HG03045 (cell line): Measurements from ENCODE around the gene TOMM40L.

Experiments
- ATAC-seq: cut with Tn5 transposase; IDR thresholded peaks from one replicate; pipeline ENCODE4 v1.9.1; 2021; ENCODE audit warnings: mild to moderate bottlenecking, moderate library complexity; ENCODE audit not compliant: unreplicated experiment

Gene TOMM40L

DNA sequence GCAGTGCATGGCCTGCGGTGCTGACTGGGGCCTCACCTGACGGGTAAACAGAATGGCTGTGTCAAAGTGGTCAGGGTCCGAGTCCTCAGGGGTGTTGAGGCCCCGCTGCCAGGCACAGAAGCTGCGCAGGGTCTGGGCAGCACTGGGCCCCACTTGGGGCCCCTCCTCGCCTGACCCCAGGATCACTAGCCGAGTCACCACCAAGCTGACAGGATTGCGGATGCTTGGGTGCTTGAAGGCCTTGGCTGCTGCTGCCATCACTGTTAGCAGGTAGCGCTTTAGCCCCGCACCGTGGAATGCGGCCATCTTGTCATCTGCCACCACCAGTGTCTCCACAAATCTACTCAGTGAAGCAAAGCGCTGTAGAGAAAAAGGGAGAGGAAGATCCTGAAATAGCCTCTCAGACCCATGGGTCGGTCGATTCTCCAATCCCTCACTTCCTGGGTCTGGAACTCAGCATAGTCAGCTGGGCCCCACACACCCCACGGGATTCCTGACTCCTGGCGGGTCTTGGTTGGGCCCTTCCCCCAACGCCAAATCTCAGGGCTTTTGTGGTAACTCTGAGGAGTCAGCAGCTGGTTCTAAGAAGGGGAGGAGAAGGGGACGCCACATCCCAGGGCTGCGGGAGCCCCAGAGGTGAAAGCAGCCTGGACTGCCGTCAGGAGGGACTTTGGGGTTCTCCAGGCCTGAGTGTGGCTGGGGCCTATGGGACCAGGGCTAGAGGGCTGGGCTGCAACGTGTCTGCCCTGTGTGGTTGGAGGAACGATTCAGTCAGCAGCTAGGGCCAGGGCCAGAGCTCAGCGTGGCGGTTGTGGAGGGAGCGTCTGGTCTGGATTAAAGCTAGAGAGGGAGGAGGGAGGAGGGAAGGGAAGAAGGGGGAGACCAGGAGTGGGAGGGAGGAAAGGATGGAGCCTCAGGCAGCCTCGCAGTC lies 29.1 kb upstream of the TOMM40L start:
- ATAC-seq, result no peak

DNA sequence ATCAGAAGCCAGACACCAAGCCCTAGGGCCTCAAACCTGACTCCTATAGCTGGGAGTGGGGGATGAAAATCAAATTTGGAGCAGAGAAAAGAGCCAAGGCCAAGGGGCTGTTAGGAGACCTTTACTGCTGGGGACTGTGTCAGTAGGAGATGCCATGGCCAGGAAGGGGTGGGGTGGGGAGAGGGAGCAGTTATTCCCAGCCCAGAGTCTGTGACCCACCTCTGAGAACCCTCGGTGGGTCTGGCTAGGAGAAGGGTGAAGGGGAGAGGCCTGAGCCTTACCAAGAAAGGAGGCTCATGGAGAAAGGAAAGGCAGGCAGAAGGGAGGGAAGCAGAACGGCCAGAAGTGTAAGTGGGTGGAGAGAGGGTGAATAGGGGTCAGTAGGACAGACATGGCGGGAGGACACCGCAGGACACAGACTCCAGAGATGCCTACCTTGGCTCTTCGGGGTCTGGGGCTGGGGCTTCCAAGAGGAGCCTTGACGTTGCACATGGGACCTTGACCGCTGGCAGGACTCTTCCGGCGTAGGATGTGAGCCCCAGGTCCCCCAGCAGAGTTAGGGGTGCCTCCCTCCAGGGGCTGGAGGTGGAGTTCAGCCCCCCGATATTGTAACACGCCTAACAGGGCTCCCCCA lies 28.2 kb upstream of the TOMM40L start:
- no peak for ATAC-seq

DNA sequence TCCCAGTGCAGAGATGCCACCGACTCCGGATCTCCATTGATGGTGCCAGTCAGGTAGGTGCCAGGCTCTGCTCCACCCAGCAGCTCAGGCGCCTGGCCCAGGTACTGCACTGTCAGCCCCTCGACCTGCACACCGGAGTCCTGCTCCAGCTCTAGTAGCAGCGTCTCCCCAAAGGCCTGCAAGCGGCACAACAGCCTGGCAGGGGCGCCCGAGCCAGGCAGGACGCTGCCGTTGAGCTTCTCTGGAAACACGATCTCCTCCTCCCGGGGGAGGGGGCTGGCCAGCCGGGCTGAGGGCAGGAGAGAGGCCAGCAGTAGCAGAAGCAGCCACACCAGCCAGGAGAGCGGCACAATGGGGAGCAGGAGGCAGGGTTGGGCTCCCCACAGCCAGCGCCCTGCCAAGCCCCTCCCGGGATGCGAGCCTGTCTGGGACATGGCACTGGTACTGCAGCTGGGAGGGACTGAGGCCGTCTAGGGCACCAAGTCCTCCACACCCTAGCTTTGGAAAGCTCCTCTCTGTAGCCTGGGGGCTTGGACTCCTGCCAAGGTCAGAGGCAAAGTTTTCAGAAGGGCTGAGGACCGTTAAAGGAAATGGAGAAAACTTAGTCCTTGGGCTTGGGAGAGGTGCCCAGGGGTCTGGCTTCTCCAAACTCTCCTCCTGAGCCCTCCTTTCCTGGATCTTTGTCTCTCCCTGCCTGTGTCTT lies 27.5 kb upstream of the TOMM40L start:
- no peak for ATAC-seq

DNA sequence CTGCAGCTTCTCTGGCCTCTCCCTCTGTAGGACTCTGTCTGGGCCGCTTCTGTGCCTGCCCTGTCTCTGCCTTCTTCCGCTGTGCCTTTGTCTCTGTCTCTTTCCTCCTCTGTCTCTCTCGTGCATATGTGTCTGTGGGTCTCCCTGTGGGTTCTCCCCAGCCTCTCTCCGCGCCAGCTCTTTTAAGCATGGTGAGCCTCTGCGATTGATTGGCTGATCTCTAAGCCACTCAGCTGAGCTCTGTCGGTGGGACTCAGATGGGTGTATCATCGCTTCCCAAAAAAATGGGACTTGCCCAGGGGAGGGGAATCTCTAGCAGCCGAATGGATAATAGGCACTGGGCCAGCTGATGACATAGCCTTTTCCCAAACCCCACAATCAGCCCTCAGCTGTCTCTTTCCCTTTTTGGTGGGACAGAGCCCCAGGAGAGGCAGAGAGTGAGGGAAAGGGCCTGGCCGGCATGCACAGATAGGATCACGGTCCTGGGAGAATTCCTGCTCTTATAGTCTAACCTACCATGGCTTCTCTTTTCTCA lies 26.9 kb upstream of the TOMM40L start, which contains the start of gene ADAMTS4:
ADAMTS4 (minus strand) TSS at position 158 of the 535 bp plus-strand sequence. CDS start 427 bp downstream, outside the sequence.
- ATAC-seq, result no peak

DNA sequence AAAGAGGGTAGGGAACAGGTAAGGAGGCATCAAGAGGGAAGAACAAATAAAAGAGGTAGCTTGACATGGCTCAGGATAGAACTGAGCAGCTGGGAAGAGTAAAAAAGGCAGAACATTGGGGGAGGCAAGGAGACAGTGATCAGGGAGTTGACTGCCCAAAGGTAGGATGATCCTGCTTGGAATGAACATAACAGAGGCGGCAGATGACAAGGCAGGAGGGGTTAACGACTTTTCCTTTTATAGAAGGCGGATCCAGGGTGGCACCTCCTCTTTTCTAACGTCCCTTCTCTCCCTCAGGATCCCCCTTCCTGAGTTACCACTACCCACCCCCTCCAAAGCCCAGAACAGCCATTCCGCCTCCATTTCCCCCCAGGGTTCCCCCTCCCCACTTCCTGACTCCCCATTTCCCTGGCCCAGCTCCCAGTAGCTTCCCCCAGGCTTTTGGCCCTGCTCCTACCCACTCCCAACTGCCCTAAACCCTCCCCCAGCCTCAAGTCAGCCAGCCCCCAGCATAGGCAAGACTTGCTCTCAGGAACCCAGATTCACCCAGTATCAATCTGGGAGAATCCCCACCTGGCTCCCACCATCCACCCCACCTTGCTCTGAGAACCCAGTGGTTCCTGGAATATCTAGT lies 26.2 kb upstream of the TOMM40L start:
- no peak for ATAC-seq

DNA sequence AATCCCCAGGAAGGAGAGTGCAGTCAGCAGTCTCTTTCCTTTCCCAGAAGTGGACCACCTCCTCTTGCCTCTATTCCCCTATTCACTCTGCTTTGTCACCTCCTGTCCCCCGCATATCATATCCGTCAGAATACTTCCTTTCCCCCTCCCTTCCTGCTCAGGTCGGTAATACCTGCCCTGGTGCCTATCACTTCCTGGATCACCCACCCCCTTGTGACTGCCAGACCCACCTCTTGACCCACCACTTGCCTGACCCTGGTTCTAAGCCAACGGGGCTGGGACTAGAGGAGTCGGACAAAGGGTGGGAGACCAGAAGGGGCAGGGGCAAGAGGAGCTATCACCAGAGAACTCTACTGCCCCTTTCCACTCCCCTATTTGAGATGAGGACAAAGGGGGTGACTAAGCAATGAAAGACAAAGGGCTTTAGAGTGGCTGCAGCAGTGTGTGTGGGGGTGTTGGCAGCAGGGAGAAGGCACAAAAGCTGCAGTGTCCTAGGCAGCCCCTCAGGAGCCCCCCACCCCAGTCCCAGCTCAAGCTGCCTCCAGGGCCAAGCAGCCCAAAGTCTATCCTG lies 25.4 kb upstream of the TOMM40L start:
- no peak for ATAC-seq

DNA sequence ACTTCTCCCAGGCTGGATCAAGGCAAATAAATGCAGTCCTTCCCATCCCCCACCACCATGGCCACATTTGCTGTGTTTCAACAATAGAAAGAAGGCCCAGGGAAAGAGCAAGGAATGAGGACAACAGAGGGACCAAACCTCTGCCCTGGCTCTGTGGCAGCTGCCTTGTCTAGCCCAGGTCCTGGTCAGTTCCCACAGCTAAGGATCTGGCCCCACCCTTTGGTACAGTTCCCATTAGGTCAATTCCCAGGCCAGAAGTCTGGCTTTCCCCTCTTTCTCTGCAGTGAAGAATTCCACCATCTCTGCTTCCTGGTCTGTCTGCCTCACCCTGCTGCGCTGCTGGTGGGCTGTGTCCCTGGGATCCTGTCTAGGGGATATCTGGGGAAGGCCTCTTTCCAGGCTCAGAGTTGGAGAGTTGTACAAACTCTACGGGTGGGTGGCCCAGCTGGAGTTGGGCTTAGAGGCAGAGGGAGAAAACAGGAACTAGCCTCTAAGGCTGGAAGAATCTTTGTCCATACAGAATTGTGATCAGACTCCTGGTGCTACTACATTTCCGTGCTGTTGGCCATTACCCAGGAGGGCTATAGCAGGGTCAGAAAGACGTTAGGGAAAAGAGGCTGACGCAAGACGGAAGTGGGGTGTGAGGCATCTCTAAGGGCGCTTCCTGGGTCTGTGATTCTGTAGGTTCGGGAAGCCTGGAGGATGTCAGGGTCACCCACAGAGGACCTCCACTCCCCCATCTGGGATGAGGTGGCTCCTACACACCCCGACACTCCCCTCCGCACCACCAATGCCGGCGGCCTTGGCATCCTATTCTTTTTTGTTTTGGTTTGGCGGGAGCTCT lies 24.6 kb upstream of the TOMM40L start:
- no peak for ATAC-seq

DNA sequence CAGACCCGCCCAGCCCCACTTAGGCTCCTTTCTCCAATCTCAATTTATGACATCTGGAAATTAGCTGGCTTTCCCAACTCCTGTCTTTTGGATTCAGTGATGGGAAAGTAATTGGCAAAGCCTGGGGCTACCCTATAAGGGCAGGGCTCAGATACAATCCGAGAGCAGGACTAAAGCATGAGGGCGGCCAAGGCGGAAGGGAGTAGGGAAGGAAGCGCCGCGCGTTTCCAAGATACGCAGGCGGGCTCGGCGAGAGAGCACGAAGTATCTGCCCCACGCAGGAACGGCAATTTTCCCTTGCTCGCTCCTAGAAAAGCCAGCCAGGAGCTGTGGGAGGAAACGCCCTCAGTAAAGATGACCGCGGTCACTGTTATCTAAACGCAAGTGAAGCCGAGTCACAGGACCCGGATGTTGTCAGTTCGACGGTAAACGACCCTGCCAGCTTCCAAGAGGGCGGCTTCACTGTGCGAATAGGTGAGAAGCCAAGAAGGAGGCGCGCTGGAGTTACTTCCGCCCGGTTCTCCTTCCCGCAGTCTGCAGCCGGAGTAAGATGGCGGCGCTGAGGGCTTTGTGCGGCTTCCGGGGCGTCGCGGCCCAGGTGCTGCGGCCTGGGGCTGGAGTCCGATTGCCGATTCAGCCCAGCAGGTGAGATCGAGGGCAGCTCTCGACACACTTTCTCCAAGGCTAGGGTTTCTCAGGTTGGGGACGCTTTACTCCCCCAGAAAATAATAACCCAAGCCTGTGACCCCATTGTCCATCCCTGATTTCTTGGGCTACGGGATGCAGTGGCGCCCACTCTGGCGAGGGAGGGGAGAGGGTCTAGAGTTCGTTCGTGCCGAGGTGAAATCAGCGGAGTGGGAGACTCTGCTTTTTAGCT lies 23.8 kb upstream of the TOMM40L start, which contains the start of gene NDUFS2:
NDUFS2 (plus strand) TSS at position 532 of the 877 bp plus-strand sequence; CDS start at position 551, 19 bp downstream.
- peak; percentile 95 for ATAC-seq

DNA sequence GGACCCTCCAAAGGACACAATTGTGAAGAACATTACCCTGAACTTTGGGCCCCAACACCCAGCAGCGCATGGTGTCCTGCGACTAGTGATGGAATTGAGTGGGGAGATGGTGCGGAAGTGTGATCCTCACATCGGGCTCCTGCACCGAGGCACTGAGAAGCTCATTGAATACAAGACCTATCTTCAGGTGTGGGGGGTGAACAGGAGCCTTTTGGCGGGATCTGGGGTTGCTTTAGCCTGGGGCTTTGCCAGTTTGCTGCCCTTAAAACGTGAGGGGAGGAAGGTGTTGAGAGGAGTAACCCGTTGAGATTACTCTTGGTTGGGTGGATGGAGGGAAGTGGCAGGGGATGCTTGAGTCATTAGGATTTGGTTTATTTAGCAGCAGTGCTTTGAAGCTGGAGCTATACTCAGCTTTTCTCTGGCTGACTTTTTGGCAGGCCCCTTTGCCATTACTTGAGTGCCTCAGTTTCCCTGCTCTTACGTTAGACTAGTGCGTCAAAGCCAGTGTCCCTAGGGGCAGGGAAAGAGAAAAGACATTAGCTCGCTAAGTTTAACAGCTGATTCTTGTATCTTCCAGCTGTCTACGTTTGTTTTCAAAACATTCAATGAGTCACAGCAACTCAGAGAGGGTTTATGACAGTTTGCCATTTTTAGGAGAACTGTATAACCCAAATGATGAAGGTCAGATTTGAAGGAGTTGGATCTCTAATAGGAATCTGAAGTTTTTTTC lies 19.3 kb upstream of the TOMM40L start:
- no peak for ATAC-seq

DNA sequence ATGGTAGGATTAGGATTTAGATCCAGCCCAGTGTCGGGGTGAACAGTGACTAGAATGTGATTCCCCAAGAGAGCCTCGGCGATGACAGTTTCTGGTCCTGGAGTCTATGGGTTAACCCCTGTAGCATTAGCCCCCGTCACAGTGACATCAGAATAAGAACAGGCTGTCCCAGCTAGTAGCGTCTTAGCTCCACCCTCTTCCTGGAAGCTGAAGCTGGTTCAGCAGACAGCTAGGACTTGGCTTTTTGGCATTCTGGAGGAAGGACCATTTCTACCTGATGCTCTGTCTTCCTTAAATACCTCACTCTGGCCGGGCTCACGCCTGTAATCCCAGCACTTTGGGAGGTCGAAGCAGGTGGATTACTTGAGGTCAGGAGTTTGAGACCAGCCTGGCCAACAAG lies 18.7 kb upstream of the TOMM40L start:
- ATAC-seq, result no peak

DNA sequence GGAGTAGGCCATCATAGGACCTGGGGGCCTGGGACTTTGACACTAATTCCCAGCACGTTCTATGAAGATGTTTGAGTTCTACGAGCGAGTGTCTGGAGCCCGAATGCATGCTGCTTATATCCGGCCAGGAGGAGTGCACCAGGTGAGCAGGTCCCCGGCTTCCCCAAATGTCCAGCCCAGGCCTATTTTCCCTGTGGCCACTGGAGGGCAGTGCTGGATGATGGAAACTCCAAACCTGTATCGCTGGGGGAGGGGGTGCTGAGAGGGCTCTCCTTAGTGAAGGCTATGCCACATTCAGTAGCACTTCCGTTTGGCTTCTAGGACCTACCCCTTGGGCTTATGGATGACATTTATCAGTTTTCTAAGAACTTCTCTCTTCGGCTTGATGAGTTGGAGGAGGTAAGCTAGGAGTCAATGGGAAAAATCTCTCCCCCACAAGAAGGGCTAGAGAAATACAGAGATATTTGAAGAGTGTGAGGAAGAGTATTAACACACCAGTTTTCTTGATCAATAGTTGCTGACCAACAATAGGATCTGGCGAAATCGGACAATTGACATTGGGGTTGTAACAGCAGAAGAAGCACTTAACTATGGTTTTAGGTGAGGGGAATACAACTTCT lies 16.0 kb upstream of the TOMM40L start:
- peak; percentile 70 for ATAC-seq

DNA sequence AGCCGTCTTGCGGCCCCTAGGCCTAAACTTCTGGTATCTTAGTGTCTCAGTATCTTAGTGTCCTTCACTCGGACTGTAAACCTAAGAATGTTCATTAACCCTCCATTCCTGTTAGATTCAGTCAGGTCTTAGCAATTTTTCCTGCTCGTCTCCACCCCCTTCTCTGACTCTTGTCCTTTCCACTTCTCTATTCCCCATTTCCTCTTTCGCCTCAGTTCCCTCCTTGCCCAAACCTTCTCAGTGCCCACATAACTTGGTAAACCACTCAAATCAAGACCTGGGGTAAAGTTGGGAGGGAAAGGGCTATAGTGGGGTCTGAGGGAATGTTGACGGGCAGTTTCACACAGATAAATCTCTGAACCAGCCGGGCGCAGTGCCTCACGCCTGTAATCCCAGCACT lies 11.5 kb upstream of the TOMM40L start:
- no peak for ATAC-seq

DNA sequence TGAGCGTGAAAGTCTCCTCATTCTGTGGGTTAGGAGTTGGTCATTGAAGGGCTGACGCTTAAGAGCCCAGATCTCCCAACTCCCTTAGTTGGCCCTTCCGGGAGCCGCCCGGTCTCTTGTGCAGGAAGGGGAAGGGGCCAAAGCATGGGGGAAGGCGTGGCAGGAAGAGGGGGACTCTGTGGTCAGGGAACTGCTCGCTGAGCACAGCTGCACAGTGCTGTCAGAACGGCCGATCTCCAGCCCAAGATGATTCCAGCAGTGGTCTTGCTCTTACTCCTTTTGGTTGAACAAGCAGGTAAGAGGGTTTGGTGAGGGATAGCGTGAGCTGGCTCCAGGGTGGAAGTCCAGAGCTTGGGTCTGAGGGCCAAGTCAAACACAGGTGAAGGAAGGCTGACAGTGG lies 10.8 kb upstream of the TOMM40L start, which contains the start of gene FCER1G:
FCER1G (plus strand) TSS at position 220 of the 400 bp plus-strand sequence; CDS start at position 247, 27 bp downstream.
- ATAC-seq, result no peak

DNA sequence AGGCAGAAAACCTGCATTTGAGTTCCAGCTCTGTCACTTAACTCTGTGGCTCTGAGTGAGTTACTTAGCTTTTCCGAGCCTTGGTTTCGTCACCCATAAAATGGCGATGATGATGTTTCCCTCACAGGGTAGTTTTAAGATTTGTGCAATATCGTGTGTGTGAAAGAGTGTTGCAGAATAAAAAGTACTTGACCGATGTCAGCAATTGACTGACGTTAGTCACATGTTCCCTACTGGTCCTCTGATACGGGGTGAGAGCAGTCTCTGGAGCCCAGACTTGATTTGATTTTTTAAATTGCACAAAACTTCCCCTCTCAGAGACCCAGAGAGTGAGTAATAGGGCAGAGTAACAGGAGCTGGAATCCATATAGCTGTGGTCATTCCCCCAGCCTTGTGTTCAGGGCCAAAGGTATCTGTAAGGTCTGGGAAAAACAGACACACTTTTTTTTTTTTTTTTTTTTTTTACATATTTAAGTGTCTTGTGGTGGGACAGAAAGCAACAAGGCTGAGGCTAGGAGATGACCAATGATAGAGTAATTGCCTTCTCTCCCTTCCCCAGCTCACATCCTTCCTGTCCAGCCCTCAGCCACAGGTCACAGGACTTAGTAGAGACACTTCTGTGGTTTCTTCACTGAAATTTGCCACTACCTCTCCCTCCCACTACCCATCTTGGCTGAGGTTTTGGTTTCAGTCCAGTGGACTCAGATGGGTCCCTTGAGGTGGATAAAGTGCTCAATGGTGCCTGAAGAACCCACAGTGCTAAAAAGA lies 8.7 kb upstream of the TOMM40L start:
- peak; percentile 78 for ATAC-seq

DNA sequence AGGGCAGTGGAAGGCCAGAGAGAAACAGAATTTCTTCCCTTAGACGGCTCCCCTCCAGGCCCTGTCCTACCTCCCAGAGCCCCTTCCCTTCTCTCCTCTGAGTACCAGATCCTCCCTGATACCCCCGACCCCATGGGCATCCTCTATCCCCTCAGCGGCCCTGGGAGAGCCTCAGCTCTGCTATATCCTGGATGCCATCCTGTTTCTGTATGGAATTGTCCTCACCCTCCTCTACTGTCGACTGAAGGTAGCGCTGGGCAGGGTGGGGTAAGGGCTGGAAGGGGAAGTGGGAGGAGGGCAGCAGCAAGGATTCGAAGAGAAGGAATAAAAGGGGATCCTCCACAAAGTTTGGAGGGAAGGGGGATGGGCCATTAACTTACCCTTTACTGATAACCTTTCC lies 8.0 kb upstream of the TOMM40L start:
- peak; percentile 13 for ATAC-seq

DNA sequence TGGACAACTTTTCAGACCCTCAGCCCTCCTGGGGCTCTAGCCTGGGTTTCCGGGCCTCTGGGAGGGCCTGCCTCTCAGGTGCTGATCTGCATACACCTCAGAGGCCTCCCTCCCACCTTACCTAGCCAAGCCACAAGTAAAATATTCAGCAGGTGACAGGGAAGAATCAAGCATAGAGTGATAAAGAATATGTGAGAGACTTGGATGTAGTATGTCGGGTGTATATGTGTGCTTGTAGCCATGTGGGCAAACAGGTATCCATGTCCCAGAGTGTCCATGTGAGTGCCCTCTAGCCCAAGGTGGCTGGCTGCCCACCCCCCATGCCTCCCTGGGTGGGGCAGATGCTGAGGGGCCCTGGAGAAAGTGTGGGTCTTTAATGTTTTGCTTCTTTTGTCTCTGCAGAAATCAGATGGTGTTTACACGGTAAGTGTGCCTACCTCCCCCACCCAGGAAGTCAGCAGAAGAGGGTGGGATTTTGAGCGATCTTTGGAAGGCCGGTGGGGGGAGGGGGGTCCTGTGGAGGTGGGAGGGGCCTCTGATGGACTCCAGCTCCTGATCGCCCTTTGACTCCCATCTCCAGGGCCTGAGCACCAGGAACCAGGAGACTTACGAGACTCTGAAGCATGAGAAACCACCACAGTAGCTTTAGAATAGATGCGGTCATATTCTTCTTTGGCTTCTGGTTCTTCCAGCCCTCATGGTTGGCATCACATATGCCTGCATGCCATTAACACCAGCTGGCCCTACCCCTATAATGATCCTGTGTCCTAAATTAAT lies 7.4 kb upstream of the TOMM40L start:
- ATAC-seq, result no peak
